ENCODE data around the gene SUCLG1. TPM values are rescaled to one million over a fixed set of nuclear protein-coding genes. Genes with fewer than 3 reads are reported as not detected.

The SUCLG1 gene
- total RNA-seq, 1 donor from 2014 or later = 23.2 TPM

- no peak for DNase-seq (ENCODE audit: low spot score in 2 of 2)
- H3K9me3 ChIP-seq = no peaks in the 10 kb centered on the region
- no peaks in the 10 kb centered on the region for H3K36me3 ChIP-seq
- no peaks in the 10 kb centered on the region for H3K4me1 ChIP-seq
- H3K27ac ChIP-seq = no peak overlapping the region
- no peaks in the 10 kb centered on the region for H3K27me3 ChIP-seq
- no peak overlapping the region for H3K4me3 ChIP-seq
- TF ChIP-seq, protein P1, sequence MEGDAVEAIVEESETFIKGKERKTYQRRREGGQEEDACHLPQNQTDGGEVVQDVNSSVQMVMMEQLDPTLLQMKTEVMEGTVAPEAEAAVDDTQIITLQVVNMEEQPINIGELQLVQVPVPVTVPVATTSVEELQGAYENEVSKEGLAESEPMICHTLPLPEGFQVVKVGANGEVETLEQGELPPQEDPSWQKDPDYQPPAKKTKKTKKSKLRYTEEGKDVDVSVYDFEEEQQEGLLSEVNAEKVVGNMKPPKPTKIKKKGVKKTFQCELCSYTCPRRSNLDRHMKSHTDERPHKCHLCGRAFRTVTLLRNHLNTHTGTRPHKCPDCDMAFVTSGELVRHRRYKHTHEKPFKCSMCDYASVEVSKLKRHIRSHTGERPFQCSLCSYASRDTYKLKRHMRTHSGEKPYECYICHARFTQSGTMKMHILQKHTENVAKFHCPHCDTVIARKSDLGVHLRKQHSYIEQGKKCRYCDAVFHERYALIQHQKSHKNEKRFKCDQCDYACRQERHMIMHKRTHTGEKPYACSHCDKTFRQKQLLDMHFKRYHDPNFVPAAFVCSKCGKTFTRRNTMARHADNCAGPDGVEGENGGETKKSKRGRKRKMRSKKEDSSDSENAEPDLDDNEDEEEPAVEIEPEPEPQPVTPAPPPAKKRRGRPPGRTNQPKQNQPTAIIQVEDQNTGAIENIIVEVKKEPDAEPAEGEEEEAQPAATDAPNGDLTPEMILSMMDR (IDR thresholded peaks at IDR 0.05) = no peak
- intact Hi-C loops (cut with DNase I) = no loop called here
Measured at GRCh38 chr2:84394628-84395027, 64.5 kb downstream of the SUCLG1 start.

DNA sequence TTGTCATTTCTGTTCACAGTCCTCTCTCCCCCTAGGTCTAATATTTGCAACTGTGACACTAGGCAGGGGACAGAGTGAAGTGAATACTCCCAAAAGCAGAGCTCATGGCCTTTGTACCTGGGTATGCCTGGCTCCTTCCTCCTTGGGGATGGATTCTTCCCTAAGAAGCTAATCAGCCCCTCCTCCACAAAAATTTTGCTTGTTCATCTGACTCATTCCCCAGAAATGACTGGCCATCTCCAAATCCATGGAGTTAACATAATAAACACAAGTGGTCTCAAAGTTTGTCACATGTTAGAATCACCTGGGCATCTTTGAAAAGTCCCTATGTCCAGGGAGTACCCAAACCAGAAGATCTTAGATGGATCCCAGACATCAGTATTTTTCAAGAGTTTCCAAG is 65.3 kb downstream of the SUCLG1 start:
- no peaks in the 10 kb centered on the region for H3K4me1 ChIP-seq
- no peak for DNase-seq (ENCODE audit: low spot score in 2 of 2)
- H3K4me3 ChIP-seq = no peak overlapping the region
- no peaks in the 10 kb centered on the region for H3K36me3 ChIP-seq
- H3K9me3 ChIP-seq = no peaks in the 10 kb centered on the region
- no peak overlapping the region for H3K27ac ChIP-seq
- intact Hi-C loops (cut with DNase I) = no loop called here
- H3K27me3 ChIP-seq = no peaks in the 10 kb centered on the region
- TF ChIP-seq, protein P1 (IDR thresholded peaks at IDR 0.05) = no peak

DNA sequence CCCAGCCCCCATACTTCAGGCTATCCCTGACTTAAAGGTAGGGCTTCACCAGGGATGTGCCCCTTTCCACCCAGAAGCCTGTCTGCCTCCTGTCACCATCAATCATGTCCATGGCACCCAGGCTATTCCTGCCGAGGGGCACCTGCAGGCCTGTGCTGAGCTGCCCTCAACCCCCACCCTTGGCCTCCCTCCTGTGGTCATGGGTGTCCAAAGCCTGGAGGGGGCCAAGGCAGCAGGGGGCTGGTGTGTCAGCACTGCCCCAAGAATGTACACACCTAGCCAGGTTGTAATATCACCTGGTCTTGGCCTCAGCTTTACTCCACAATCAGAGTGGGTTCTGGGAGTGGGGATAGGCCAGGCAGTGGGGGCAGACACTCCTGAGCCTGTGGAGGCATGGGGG is 69.3 kb downstream of the SUCLG1 start:
- H3K27ac ChIP-seq = no peak overlapping the region
- intact Hi-C loops (cut with DNase I) = no loop called here
- no peak for DNase-seq (ENCODE audit: low spot score in 2 of 2)
- H3K27me3 ChIP-seq = no peaks in the 10 kb centered on the region
- no peaks in the 10 kb centered on the region for H3K4me1 ChIP-seq
- H3K36me3 ChIP-seq = no peaks in the 10 kb centered on the region
- TF ChIP-seq, protein P1 (IDR thresholded peaks at IDR 0.05) = no peak
- H3K4me3 ChIP-seq = no peak overlapping the region
- no peaks in the 10 kb centered on the region for H3K9me3 ChIP-seq

DNA sequence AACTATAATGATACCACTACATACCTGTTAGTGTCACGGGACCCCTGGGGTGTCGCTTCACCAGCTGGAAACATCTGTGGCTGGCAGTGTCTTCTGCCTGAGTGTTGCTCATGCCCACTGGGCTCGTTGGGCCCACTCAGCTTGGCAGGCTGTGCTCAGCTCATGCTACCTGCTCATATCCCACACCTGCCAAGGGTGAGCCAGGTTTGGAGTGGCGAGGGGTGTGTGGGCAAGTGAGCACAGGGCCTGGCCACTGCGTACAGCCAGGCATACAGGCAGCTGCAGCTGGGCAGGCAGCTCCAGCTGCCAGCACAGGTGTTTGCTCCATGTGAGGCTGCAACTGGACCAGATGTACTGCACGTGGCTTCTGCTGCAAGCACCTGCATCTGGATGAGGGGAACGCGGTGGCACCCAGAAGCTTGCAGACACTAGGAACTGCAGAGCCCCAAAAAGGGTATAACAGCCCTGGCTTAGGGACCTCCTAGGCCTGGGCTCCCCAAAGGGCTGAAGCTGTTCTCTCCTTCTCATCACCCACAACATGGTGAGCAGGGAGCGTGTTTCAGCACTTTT is 70.1 kb downstream of the SUCLG1 start:
- H3K27me3 ChIP-seq = no peaks in the 10 kb centered on the region
- TF ChIP-seq, protein P1 (IDR thresholded peaks at IDR 0.05) = no peak
- intact Hi-C loops (cut with DNase I) = no loop called here
- no peak overlapping the region for H3K4me3 ChIP-seq
- H3K36me3 ChIP-seq = no peaks in the 10 kb centered on the region
- no peaks in the 10 kb centered on the region for H3K9me3 ChIP-seq
- no peak for DNase-seq (ENCODE audit: low spot score in 2 of 2)
- no peak overlapping the region for H3K27ac ChIP-seq
- no peaks in the 10 kb centered on the region for H3K4me1 ChIP-seq

GRCh38 chr2:84388133-84388532 is 70.9 kb downstream of the SUCLG1 start:
- intact Hi-C loops (cut with DNase I) = no loop called here
- H3K27me3 ChIP-seq = no peaks in the 10 kb centered on the region
- H3K36me3 ChIP-seq = no peaks in the 10 kb centered on the region
- no peaks in the 10 kb centered on the region for H3K9me3 ChIP-seq
- DNase-seq (ENCODE audit: low spot score in 2 of 2) = no peak
- TF ChIP-seq, protein P1 (IDR thresholded peaks at IDR 0.05) = no peak
- no peaks in the 10 kb centered on the region for H3K4me1 ChIP-seq
- no peak overlapping the region for H3K4me3 ChIP-seq
- no peak overlapping the region for H3K27ac ChIP-seq

Measured in ascending aorta (tissue), 2 donors.